Suprapubic skin (tissue), 3 donors: ENCODE measurements around the gene SERTAD4.

ENCODE experiments used
- CTCF ChIP-seq, 2 donors: fragments of 200-600 bp in 1 of 2; fragments of 450-650 bp in 1 of 2; sonication (generic) in 1 of 2; IDR thresholded peaks; one replicate each; pipeline ENCODE4 v1.5.1; 2016 to 2019; ENCODE audit warnings: antibody characterized with exemption in 2 of 2, mild to moderate bottlenecking in 1 of 2, moderate library complexity in 1 of 2
- POLR2AphosphoS5 ChIP-seq, 3 donors: sonication (generic); formaldehyde crosslinking; IDR thresholded peaks; one replicate each; pipeline ENCODE4 v1.6.1; 2017; ENCODE audit warnings: antibody characterized with exemption in 3 of 3

- TF ChIP-seq POLR2AphosphoS5 (IDR thresholded peaks at IDR 0.05) = no peak
- TF ChIP-seq CTCF (IDR thresholded peaks at IDR 0.05) = no peak
Measured at GRCh38 chr1:210218047-210218446, 14.5 kb upstream of the SERTAD4 start.
